Renal pelvis (tissue), 4 donors: ENCODE measurements around the gene SHC3. TPM values are rescaled to one million over a fixed set of nuclear protein-coding genes. Genes with fewer than 3 reads are reported as not detected.

Experiments used
- DNase-seq: peaks from one replicate; pipeline ENCODE4 v3.0.0-alpha.2; 2013
- polyA plus RNA-seq, 3 donors: library from polyadenylated mRNA; unstranded; fragments of 120-200 nt; gene quantifications; one replicate each; pipeline ENCODE4 v1.2.1, GENCODE V29; 2013; ENCODE audit not compliant: insufficient read length in 3 of 3

Gene SHC3
- polyA plus RNA-seq, 3 donors = 2.3 to 3.0 (median 2.4) TPM

- DNase-seq = no peak
Measured at GRCh38 chr9:88959727-88960469, 218.7 kb downstream of the SHC3 start.

- DNase-seq = no peak
Measured at GRCh38 chr9:88957526-88957925, 221.1 kb downstream of the SHC3 start.

Other genes starting within 250 kb of the SHC3 start
- gene S1PR3, start 187.3 kb downstream of the SHC3 start, polyA plus RNA-seq = 10 to 100 TPM; 45.5 to 47.1 (median 46.3) TPM
- gene CKS2, start 132.4 kb upstream of the SHC3 start, polyA plus RNA-seq = 100 to 1,000 TPM in 1 of 3 donors, 10 to 100 TPM in 2; 72.5 to 109 (median 84.6) TPM
- 100 to 1,000 TPM in 1 of 3 donors, 10 to 100 TPM in 2; 60.5 to 100 (median 97.3) TPM for gene SECISBP2, start 139.7 kb upstream of the SHC3 start, polyA plus RNA-seq